ACHN (cell line): ENCODE data around the gene ZCCHC24.

Source experiments
- DNase-seq: peaks from one replicate; pipeline ENCODE4 v3.0.0-alpha.2; 2015
- in situ Hi-C: cut with HindIII; loops from 2 replicates; pipeline ENCODE4 v1.10.0; 2017; ENCODE audit warnings: low sequenced_read_pairs, low pct_ligation_motif_present, low pct_unique_long_range_greater_than_20kb

ZCCHC24 gene

DNA sequence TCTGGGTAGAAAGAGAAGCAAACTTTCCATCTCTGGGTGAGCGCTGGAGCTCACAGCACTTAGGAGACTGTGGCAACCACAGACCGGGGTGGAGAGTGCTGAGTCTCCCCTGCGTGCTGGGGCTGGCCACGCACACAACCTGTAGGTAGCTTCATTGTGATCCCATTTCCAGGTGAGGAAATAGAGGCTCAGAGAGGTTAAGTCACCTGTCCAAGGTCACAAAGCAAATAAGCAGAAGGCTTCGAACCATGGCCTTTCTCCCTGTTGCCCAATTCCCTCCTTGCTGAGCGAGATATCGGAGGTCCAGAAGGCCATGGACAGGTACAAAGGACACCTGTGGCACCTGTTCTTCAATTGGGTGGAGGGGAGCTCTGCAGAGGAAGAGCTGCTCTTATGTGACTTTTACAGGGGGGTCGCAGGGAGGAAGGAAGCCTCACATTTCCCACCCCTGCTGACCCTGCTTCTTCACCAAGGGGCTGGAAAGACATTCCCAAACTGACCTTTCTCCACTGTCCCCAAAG is 39.4 kb downstream of the ZCCHC24 start:
- DNase-seq = no peak
- in situ Hi-C loops = no loop called here

DNA sequence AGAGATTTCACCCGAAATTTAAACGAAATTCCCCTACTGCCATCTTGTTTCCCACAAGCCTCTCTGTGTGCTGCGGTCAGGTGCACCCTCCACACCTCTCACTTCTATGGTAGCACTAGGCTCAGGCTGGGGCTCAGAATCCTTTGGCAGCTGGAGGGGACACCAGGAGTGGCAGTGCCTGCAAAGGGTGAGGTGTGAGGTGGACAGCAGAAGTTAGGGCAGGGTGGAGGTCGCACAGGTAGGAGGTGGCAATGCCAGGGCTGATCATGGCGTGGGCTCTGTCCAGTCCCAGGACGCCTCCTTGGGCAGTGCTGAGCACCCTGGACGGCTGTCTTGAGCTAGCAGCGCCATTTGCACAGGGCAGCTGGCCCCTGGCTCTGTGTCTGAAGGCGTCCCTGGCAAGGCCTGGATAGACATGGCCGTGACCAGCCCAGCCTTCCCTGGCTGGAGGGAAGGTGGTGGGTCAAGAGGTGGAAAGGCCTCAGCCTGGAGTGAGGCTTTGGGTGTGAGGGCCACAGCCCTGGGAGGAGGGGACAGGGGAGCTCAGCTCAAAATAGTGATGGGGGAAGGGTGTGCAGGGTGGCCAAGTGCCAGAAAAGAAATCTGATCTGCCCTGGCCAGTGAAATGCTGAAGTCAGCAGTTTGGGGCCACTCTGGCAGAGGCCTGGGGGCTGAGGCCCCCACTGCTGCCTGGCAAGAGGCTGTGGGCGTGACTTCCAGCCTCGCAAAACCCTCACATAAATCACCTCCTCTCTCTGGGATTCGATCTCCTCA is 40.0 kb downstream of the ZCCHC24 start:
- in situ Hi-C loops = no loop called here
- DNase-seq = no peak

DNA sequence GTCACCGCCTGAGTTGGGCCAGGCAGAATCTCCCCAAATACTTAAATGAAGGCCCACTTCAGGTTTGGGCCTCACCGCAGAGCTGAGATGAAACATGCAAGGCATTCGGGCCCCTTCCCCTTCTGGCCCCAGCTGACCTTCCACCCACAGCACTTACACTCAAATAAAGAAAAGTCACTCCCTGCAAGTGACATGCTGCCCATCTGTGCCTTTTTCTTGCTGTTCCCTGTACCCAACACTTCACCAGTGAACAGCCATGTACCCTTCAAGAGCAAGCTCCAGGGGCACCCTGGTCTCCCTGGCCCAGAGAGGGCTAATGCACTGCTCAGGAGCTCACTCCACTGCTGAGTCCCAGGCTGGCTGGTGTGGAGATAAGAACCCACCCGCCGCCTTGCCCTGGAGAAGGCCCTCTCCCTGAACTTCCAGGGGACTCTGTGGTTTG is 40.7 kb downstream of the ZCCHC24 start:
- no peak for DNase-seq
- in situ Hi-C loops = no loop called here

DNA sequence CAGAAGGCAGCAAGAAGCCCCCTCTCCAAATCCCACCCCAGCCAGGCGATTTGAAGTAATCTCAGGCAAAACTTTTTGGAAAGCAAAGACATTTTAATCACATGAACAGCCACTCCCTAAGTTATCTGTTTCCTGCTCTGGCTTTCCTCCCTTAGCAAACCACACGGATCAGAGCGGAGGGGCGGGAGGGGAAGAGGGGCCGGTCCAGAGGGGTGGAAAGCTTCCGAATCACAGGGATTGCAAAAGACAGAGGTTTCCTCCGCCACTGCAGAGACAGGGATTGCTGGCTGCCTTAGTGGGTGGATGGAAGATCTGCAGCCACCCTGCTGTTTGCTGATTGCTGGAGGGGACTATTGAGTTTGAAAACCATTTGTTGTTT is 41.2 kb downstream of the ZCCHC24 start:
- DNase-seq = no peak

DNA sequence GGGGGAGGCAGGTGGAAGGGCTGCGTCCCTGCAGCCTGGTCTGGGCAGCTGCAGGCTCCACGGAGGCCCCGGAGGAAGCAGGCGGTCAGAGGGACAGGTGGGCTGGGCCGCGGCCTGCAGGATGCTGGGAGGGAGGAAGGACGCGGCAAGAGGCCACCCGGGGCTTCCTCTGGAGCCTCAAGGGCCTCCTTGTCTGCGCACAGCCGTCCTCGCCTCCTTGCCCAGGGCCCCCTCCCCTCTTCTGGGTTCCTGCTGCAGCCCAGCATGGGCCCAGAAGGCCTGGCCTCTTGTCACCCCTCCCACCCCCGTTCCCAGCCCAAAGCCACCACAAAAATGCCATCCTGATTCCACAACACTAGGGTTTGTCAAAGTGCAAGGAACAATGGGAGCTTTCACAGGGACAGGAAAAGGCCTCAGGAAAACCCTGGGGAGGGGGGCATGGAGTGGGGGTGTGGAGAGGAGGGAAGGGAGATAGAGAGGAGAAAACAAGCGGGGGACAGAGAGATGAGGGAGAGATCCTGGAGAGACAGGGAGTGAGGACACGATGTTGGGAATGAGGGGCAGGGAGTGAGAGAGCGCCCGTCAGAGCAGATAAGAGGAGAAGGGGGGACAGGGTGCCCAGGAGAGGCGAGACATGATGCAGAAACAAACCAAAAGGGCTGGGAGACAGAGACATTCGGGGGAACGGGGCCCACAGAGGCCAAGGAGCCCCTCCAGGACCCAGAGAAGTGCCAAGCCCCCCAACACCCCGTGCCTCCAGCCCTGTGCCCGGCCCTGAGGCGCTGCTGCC is 41.8 kb downstream of the ZCCHC24 start:
- in situ Hi-C loops = no loop called here
- no peak for DNase-seq

More for the DNA sequence above, 41.2 kb downstream of the ZCCHC24 start:
- in situ Hi-C loops = no loop called here

DNA sequence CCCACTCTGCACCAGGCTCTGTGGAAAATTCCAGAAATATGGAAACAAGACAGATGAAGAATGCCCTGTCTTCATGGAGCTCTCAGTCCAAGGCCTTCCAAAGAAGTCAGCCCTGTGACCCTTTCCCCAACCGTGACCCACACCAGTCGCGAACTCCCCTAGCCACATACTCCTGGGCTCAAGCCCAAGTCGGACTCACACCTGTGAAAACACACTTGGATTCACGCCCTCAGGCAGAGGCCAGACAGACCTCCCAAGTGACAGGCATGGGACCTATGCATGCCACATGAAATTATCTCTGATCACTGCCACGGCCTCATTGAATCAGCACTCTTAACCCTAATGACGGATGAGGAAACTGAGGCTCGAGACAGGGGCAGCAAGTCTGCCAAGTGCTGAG is 42.5 kb downstream of the ZCCHC24 start:
- in situ Hi-C loops = no loop called here
- DNase-seq = no peak

DNA sequence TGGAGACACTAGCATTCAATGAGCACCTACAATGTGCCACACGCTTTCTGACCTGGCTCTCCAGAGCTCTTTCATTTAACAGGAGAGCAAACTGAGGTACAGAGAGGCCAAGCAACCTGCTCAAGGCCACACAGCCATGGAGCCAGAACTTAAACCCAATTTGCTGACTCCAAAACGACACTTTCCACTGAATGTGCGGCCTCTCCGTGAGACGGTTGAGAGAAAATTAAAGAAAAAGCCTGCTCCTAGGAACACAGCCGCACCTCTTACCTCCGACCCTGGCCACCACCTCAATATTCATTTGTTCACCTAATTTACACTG is 42.8 kb downstream of the ZCCHC24 start:
- in situ Hi-C loops = no loop called here
- no peak for DNase-seq

DNA sequence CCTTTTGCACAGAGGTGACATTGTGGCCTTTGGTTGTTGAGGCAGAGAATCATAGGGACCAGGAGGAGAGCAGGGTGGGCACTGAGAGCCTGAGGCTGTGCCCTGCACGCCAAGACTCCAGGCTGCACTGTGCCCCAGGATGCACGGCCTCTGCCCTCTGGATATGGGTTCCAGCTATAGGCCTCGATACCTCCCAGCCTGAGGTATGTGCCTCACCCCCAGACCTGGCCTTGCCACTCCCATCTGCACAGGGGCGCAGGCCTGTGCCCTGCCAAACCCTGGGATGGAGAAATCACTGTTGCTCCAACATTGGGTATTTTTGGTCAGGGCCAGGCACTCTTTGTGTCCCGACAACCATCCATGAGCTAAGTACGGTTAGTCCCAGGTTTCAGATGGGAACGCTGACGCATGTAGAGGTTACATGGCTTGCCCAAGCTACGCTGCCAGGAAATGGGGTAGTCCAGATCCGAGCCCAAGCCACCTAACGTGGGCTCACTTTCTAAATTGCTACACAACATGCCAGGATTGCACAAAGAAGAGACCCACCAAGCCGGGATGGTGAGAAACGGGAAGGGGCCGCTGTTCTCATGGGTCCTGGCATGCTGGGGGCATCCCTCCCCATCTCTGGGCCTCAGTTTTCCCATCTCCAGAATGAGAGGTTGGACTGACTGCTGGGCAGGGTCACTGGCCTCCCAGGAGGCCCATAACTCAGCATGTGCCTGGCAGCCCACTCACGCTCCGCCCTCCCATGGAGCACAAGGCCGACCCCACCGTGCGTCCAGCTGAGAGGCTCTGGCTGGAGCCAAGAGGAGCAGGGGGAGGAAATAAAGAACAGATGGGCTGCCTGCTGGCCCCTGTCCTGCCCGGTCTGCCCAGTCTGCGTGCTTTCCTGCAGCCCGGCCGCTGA is 44.2 kb downstream of the ZCCHC24 start:
- DNase-seq = no peak
- in situ Hi-C loops = no loop called here

DNA sequence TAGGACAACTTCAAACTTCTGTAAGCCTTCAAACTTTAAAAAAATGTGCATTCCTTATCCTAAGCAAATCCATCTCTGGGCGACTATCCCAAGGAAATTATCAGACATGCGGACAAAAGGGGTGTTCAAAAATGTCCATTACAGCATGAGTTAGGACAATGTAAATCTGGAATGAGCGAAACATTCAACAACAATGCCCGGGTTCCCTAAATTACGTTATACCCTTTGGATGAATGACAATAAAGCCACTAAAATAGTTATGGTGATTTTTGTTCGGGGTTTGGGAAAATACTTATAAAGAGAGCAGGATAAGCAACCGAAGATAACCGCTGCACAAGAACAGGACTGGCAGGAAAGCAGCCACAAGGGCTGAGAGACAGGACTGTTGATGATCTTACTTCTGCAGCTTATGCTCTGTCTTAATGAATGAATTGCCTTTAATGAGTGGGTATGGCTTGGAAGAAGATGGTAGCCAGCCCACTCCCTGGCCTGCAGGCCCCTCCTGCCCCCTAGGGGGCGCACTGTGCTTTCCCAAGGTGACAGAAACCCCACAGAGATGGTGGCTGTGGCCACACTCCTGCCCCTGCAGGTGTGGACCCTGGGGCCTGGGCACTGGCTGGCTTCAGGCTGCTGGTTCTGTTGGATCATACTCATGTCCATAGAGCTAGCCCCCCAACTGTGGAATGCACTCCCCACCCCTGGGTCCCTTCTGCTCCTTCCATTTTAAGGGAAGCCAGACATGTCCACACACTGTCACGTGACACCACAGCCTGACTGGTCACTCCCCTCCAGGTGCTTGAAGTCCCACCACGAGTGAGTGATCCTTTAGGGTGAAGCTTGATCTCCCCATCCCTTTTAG is 45.0 kb downstream of the ZCCHC24 start:
- in situ Hi-C loops = no loop called here
- peak; percentile 51 for DNase-seq

DNA sequence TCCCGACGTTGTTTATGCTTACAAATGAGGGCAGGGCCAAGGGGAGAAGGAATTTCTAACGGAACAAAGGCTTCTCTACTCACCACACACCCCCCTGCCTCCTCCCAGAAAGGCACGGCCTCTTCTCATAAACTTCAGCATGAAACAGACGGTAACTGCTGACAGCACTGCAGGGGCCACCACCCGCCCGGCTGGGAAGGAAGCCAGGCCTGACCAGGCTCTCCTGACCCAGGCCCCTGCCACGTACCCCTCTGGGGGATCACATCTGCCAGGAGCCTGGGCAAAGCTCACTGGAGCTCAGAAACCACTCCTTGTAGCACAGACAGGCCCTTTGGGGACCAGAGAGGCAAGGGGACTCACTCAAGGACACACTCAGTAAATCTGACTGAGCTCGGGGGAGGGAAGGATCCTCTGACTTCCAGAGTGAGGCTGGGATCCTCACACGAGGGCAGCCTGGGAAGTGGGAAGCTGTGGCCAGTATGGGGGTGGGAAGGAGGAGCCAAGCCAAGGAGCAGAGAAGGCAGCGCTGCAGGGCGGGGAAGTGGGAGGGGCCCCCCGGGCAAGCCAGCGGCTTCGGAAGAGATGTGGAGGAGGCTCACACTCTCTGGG is 46.1 kb downstream of the ZCCHC24 start:
- no peak for DNase-seq
- in situ Hi-C loops = no loop called here

DNA sequence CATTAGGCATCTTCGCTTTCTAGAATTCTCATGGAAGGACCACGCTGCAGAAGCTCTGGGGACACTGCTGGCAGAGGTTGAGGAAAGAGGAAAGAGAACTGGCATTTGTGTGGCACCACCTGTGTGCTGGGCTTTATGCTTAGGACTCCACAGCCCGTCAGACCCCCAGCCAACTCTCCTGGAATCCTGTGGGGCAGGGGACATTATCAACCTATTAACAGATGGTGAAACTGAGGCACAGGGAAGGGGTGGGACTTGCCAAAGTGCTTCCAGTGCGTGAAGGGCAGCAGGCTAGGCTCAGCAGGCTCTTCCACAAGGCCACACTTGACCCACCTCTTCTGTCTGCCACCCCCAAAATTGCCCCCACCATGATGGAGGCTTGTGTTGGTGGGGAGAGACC is 46.8 kb downstream of the ZCCHC24 start:
- in situ Hi-C loops = no loop called here
- DNase-seq = no peak

DNA sequence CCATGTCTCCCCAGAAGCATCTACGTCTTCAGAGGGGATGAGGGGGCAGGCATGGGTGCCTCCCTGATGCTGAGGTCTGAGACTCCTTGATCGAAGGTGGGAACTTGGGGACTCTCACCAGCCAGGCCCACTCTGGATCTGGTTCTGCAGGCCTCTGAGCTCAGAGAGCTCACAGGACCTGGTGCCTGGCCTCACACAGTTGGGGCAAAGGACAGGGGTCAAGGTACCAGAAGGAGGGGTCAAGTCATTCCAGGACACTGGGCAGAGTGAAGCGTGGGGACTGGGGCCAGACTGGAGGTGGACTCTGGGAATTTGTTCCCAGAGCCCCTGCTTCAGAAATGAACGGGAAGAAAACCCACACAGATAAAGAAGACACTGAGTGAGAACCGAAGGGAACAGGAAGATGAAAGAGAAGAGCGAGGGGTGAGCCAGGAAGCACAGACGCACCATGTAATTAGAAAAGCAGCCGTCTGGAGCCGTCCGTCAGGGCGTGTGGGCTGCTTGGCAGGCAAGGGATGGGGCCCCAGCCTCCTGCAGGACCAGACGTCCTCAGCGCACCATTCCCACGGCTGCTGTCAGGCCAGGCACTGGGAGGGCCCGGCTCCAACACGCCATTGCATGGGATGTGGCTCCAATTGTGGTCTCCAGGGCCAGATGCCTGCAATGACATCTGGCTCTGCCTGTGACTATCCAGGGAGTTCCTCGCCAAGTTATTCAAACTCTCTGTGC is 47.7 kb downstream of the ZCCHC24 start:
- in situ Hi-C loops = no loop called here
- DNase-seq = no peak

DNA sequence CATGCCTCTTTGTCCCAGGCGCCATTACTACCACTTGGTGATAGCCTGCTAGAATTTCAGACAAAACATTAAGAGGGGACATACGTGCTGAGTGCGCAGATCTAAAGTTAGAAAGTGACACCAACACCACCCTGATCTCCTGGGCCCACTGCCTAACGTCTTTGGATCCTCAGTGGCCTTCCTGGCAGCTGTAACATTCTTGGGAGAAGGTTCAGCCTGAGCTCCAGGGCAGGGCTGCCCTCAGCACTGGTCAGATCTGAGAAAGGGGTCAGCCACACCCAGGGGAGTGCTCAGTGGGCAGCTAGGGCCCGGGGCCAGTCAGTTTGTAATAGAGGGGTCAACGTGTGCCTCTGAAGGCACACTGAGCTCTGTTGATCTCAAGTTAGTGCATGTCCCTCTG is 48.4 kb downstream of the ZCCHC24 start:
- DNase-seq = no peak
- in situ Hi-C loops = no loop called here

DNA sequence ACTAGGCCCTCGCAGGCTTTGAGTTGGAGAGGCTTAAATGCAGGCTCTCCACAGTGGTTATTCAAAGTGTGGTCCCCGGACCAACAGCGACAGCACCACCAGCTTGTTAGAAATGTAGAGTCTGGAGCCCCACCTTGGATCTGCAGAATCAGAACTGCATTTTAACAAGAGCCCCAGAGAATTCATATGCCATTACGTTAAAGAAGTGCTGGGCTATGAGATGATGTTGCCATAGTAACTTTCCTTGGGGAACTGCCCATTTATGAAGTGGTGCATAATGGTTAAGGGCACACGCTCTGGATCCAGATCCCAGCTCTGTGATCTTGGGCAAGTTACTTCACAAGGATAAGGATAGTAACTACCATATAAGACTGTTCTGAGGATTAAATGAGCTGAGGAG is 48.9 kb downstream of the ZCCHC24 start:
- in situ Hi-C loops = no loop called here
- no peak for DNase-seq

DNA sequence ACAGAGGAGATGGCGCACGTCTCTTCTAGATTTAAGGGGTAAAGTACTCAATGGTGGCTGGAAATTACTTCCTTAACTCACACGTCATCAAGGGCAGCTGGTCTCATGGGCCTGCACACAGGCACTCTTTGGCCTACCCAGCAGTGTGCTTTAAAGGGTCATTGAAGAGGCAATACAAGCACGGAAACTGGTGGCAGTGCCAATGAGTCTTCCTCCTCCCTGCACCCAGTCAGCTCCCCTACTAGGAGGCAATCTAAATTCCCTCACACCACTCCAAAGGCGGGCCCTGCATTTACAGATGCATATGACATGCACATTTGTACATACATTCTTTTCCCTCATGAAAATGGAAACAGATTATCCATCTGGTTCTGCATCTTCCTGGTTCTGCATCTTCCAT is 50.8 kb downstream of the ZCCHC24 start:
- DNase-seq = no peak
- in situ Hi-C loops = no loop called here

DNA sequence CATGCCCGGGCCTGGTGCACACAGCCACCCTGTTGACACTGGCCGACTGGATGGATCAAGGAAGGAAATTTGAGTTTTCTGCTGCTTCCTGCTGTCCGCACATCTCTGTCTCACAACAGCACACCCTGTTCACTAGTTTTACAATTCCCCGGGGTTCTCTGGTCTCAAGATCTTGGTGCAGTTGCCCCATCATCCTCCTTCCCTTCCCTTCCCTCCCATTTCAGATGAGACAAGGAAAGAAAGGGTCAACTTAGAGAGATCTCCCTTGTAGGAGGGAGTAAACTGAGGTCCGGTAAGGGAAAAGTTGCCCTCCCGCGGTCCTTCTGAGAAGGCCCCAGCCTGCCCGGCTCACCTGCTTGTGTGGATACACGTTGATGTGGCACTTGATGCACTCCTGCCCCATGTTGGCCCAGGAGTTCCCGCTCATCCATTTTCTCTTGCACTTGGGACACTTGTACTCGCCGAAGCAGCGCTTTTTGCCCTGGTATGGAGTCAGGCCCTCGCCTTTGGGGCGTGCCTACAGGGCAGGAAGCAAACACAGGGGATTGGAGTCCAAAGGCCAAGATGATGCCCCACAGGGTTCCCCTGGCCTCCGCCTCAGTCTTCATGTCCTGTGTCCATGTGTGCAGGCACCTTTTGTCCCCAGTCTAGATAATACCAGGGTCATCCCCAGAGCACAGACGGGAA is 51.4 kb downstream of the ZCCHC24 start:
- in situ Hi-C loops = no loop called here

More for the DNA sequence above, 51.4 kb downstream of the ZCCHC24 start:
- no peak for DNase-seq
